Natural killer cell (primary cell): ENCODE measurements around the gene C10orf120. TPM values are rescaled to one million over a fixed set of nuclear protein-coding genes. Genes with fewer than 3 reads are reported as not detected.

ENCODE experiments used
- ATAC-seq, 3 donors: fragments of 150-1000 bp in 2 of 3; fragments of 200-7000 bp in 1 of 3; cut with Tn5 transposase; 1 replicate in 1 of 3; 2 replicates in 2 of 3; pipeline ENCODE4 v1.10.0; 2021; ENCODE audit warnings: mild to moderate bottlenecking in 2 of 3, moderate library complexity in 2 of 3
- DNase-seq, 2 donors: peaks; one replicate each; pipeline versions ENCODE4 v3.0.0 to v3.0.0-alpha.2; 2013 to 2021; ENCODE audit warnings: mixed read lengths in 1 of 2
- H3K27ac ChIP-seq: one replicate; pipeline ENCODE4 v1.5.1; 2013; ENCODE audit warnings: mild to moderate bottlenecking, low read length
- H3K27me3 ChIP-seq: one replicate; pipeline ENCODE4 v1.6.1; 2013; ENCODE audit warnings: low read length; ENCODE audit not compliant: control insufficient read depth, insufficient read depth
- H3K36me3 ChIP-seq: one replicate; pipeline ENCODE4 v1.6.1; 2013; ENCODE audit warnings: low read length; ENCODE audit not compliant: control insufficient read depth, insufficient read depth
- H3K4me1 ChIP-seq: one replicate; pipeline ENCODE4 v1.6.1; 2013; ENCODE audit warnings: low read length; ENCODE audit not compliant: control insufficient read depth, insufficient read depth
- H3K4me3 ChIP-seq: one replicate; pipeline ENCODE4 v1.5.1; 2013; ENCODE audit warnings: low read length
- H3K9me3 ChIP-seq: one replicate; pipeline ENCODE4 v1.6.1; 2013; ENCODE audit warnings: low read length; ENCODE audit not compliant: control insufficient read depth, insufficient read depth
- H3K27ac Mint-ChIP-seq, 2 donors: one replicate each; pipeline ENCODE4 v1.8.0; 2022; ENCODE audit warnings: mild to moderate bottlenecking in 2 of 2, mixed read lengths in 2 of 2, moderate library complexity in 1 of 2
- H3K27me3 Mint-ChIP-seq, 2 donors: one replicate each; pipeline ENCODE4 v1.8.0; 2022; ENCODE audit warnings: low read depth in 2 of 2, mixed read lengths in 2 of 2
- H3K36me3 Mint-ChIP-seq: one replicate; pipeline ENCODE4 v1.8.0; 2022; ENCODE audit warnings: mixed read lengths
- H3K4me1 Mint-ChIP-seq, 2 donors: one replicate each; pipeline ENCODE4 v1.8.0; 2022; ENCODE audit warnings: mixed read lengths in 2 of 2
- H3K4me3 Mint-ChIP-seq: one replicate; pipeline ENCODE4 v1.8.0; 2022; ENCODE audit warnings: mild to moderate bottlenecking, moderate library complexity, mixed read lengths
- H3K9me3 Mint-ChIP-seq, 2 donors: one replicate each; pipeline ENCODE4 v1.8.0; 2022; ENCODE audit warnings: mixed read lengths in 2 of 2
- CTCF ChIP-seq: fragments of 200-600 bp; IDR thresholded peaks from one replicate; pipeline ENCODE4 v1.8.0; 2022; ENCODE audit warnings: antibody characterized with exemption
- WGBS: methylation state at CpG from one replicate; pipeline ENCODE4 v1.1.7; 2013; ENCODE audit warnings: missing lambda C conversion rate; ENCODE audit not compliant: insufficient coverage; 5-methylcytosine and 5-hydroxymethylcytosine counted together
- intact Hi-C: fragments of 100-400 bp; cut with micrococcal nuclease; formaldehyde crosslinking; loops from one replicate; pipeline ENCODE4 v1.14.2; 2022
- total RNA-seq, 4 donors: library from RNA; stranded (reverse); fragments of 120-200 nt in 1 of 4; gene quantifications; one replicate each; pipeline versions ENCODE4 v1.2.3 to v1.2.4, GENCODE V29; 2013 to 2022

C10orf120 gene
- total RNA-seq, 3 donors from 2014 or later (not counting 1 experiment from before 2014, with no cell fraction given), result not detected

- no peak overlapping the region for H3K4me3 Mint-ChIP-seq
- Histone ChIP-seq H3K9me3 (no peaks in the 10 kb centered on the region), H3K4me1 (no peaks in the 10 kb centered on the region), H3K36me3 (no peaks in the 10 kb centered on the region), H3K27ac (no peak overlapping the region), H3K4me3 (no peak overlapping the region), H3K27me3 (no peaks in the 10 kb centered on the region)
- H3K36me3 Mint-ChIP-seq, result no peaks in the 10 kb centered on the region
- H3K27ac Mint-ChIP-seq, result no peak overlapping the region
- peaks cover 9 to 27% of the 10 kb centered on the region in 2 donors for H3K27me3 Mint-ChIP-seq
- DNase-seq (no peak), ATAC-seq (no peak)
- intact Hi-C loops, result no loop called here
- WGBS, result 54% methylated on average over 6 of the region's 6 CpGs
- H3K9me3 Mint-ChIP-seq, result no peaks in the 10 kb centered on the region
- H3K4me1 Mint-ChIP-seq, result no peaks in the 10 kb centered on the region
- TF ChIP-seq CTCF, result no peak
Observed at GRCh38 chr10:122673269-122673668, 26.4 kb downstream of the C10orf120 start.

GRCh38 chr10:122672655-122673054 is 27.0 kb downstream of the C10orf120 start:
- no peaks in the 10 kb centered on the region for H3K4me1 Mint-ChIP-seq
- Histone ChIP-seq H3K36me3 (no peaks in the 10 kb centered on the region), H3K4me3 (no peak overlapping the region), H3K27me3 (no peaks in the 10 kb centered on the region), H3K27ac (no peak overlapping the region), H3K9me3 (no peaks in the 10 kb centered on the region), H3K4me1 (no peaks in the 10 kb centered on the region)
- DNase-seq (no peak), ATAC-seq (no peak)
- no peak overlapping the region for H3K4me3 Mint-ChIP-seq
- H3K27ac Mint-ChIP-seq, result no peak overlapping the region
- no peaks in the 10 kb centered on the region for H3K36me3 Mint-ChIP-seq
- peaks cover 9 to 31% of the 10 kb centered on the region in 2 donors for H3K27me3 Mint-ChIP-seq
- intact Hi-C loops, result no loop called here
- WGBS, result 85% methylated on average over 4 of the region's 4 CpGs
- no peak for TF ChIP-seq CTCF
- no peaks in the 10 kb centered on the region for H3K9me3 Mint-ChIP-seq

- H3K4me1 Mint-ChIP-seq, result no peaks in the 10 kb centered on the region
- no peaks in the 10 kb centered on the region for H3K36me3 Mint-ChIP-seq
- intact Hi-C loops, result no loop called here
- Histone ChIP-seq H3K4me3 (no peak overlapping the region), H3K9me3 (no peaks in the 10 kb centered on the region), H3K27ac (no peak overlapping the region), H3K36me3 (no peaks in the 10 kb centered on the region), H3K27me3 (no peaks in the 10 kb centered on the region), H3K4me1 (no peaks in the 10 kb centered on the region)
- H3K27ac Mint-ChIP-seq, result no peak overlapping the region
- H3K4me3 Mint-ChIP-seq, result no peak overlapping the region
- no peaks in the 10 kb centered on the region for H3K9me3 Mint-ChIP-seq
- no peak for TF ChIP-seq CTCF
- no peak for DNase-seq
- WGBS, result 75% methylated on average over 3 of the region's 3 CpGs
- ATAC-seq, result no peak
- peaks cover 6 to 26% of the 10 kb centered on the region in 2 donors for H3K27me3 Mint-ChIP-seq
Observed at GRCh38 chr10:122671355-122671754, 28.3 kb downstream of the C10orf120 start.

GRCh38 chr10:122669842-122670241 is 29.8 kb downstream of the C10orf120 start:
- H3K36me3 Mint-ChIP-seq, result no peaks in the 10 kb centered on the region
- peaks cover 2 to 26% of the 10 kb centered on the region in 2 donors for H3K27me3 Mint-ChIP-seq
- no peak overlapping the region for H3K27ac Mint-ChIP-seq
- no peak for TF ChIP-seq CTCF
- H3K4me1 Mint-ChIP-seq, result no peaks in the 10 kb centered on the region
- H3K4me3 ChIP-seq, result no peak overlapping the region
- H3K9me3 Mint-ChIP-seq, result no peaks in the 10 kb centered on the region
- no peaks in the 10 kb centered on the region for H3K36me3 ChIP-seq
- no peak overlapping the region for H3K27ac ChIP-seq
- WGBS, result 63% methylated on average over 2 of the region's 2 CpGs
- H3K27me3 ChIP-seq, result no peaks in the 10 kb centered on the region
- no peaks in the 10 kb centered on the region for H3K9me3 ChIP-seq
- intact Hi-C loops, result no loop called here
- H3K4me1 ChIP-seq, result no peaks in the 10 kb centered on the region
- ATAC-seq (no peak), DNase-seq (no peak)
- no peak overlapping the region for H3K4me3 Mint-ChIP-seq
